Fibroblast of the aortic adventitia (primary cell): ENCODE data around the gene HOMEZ. TPM values are rescaled to one million over a fixed set of nuclear protein-coding genes. Genes with fewer than 3 reads are reported as not detected.

Experiments
- DNase-seq: peaks from one replicate; pipeline ENCODE4 v3.0.0-alpha.2; 2010; ENCODE audit warnings: low read depth
- H3K4me3 ChIP-seq: 2 replicates; pipeline ENCODE4 v1.5.1; 2011; ENCODE audit warnings: low read depth, mild to moderate bottlenecking, control low read depth, low read length, moderate library complexity
- total RNA-seq: library from RNA; depleted of rRNA; stranded (reverse); fragments of >200 nt; gene quantifications from 2 replicates; pipeline ENCODE4 v1.2.3, GENCODE V29; 2012; ENCODE audit warnings: low replicate concordance
- TF ChIP-seq, protein P1 (sequence below): IDR thresholded peaks from 2 replicates; pipeline ENCODE4 v1.5.1; 2011; ENCODE audit warnings: mild to moderate bottlenecking, low read length, control low read depth, inconsistent platforms; ENCODE audit not compliant: insufficient read depth

HOMEZ gene
- total RNA-seq, 1 donor, result 7.0 TPM

DNA sequence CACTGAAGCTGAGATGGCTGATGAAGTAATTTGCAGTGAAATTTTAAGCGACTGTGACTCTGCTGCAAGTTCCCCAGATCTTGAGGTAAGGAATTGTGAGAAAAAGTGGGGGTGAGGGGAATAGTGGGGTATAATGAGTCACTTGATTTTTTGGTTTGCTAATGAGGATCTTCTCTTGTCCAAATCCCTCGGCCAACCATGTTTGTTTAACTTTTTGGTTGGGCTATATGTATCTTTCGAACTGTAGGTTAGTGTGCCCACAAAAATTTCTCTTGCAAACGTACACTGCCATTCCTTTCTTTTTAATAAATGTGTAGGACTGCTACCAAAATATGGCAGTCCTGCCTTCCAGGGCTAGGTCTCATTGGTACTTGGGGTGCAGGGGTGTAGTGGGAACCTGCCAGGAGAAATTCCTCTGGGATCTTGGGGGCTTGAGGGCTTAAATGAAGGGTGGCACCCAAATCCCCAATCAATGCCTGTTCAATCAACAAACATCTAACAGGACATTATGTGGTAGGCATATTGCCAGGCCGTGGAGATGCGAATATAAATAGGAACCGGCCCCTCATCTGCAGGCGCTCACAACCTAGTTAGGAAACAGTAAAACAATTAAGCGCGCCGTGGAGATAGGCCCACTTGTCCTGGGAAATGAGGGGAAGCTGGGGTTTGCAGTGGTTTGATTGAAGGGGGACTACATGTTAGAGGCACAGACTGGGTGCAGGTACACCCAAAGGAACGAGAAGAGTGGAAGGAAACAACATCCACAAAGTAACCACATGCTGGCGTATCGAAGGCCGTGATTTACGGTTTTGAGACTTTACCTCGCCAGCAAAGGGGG is 34.0 kb upstream of the HOMEZ start:
- no peak for DNase-seq
- peak overlapping the region; percentile 42 for H3K4me3 ChIP-seq
- TF ChIP-seq, protein P1, sequence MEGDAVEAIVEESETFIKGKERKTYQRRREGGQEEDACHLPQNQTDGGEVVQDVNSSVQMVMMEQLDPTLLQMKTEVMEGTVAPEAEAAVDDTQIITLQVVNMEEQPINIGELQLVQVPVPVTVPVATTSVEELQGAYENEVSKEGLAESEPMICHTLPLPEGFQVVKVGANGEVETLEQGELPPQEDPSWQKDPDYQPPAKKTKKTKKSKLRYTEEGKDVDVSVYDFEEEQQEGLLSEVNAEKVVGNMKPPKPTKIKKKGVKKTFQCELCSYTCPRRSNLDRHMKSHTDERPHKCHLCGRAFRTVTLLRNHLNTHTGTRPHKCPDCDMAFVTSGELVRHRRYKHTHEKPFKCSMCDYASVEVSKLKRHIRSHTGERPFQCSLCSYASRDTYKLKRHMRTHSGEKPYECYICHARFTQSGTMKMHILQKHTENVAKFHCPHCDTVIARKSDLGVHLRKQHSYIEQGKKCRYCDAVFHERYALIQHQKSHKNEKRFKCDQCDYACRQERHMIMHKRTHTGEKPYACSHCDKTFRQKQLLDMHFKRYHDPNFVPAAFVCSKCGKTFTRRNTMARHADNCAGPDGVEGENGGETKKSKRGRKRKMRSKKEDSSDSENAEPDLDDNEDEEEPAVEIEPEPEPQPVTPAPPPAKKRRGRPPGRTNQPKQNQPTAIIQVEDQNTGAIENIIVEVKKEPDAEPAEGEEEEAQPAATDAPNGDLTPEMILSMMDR, result no peak

DNA sequence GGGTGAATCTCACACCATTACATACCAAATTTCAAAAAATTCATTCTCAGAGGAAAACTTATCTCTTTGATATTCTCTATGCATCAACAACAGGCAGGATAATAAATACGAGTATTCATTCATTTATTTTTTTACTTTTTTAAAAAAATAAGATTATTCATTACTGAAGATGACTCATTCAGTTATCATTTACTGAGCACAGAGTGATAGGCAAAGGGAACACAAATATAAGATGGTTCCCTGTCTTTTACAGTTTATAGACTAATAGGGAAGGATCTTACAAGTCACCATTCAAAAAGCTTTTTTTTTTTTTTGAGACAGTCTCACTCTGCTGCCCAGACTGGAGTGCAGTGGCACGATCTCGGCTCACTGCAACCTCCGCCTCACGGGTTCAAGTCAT is 30.4 kb upstream of the HOMEZ start:
- no peak overlapping the region for H3K4me3 ChIP-seq
- TF ChIP-seq, protein P1, result no peak
- DNase-seq, result no peak

DNA sequence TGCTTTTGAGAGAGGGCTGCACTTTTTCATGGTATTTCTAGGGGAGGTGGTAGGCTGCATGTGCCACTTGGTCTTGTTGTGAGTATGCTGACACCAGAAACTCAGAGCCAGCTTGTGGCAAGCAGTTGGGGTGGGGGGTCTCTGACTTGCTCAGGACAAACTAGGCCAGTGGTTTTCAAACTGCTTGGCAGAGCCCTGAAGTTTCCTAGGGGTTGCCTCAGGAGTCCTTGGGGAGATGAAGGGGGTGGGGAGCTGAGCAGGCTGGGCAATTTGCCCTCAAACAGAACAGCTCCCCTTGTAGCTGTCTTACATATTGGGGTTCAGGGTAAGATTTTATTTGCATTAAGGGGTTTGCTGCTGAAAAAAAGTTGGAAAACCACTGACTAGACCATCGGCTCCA is 24.6 kb upstream of the HOMEZ start:
- no peak for DNase-seq
- TF ChIP-seq, protein P1, result no peak

DNA sequence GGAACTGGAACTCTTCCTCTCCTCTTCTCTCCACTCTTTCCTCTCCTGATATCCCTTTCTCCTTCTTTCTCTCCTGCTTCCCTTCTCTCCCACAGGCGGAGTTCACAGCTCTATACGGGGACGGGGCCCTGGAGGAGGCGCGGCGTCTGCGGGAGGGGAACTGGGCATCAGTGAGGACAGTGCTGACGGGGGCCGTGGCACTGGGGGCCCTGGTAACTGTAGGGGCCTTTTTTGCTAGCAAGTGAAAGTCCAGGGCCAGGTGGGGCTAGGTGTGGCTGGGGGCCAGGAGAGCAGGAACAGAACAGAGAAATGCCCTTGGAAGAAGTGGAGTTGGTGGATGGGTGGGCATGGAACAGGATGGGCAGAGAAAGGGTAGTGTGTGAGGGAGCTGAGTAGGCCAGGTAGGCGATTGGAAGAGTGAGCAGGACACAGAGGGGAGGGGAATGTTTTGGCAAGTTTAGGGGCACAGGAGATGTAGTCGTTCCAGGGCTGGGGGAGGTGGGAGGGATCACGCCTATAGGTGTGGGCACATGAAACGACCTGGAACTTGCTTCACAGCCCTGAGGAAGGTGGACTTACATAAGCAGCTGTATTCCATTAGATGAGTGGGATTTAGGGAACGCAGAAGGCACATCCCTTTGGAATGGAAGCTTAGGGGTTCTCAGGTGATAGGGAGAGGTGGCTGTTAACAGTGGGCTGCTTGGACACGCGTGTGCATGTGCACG is 23.0 kb upstream of the HOMEZ start:
- no peak for DNase-seq
- H3K4me3 ChIP-seq, result peak overlapping the region; percentile 95
- TF ChIP-seq, protein P1, result no peak

More for the DNA sequence above, 24.6 kb upstream of the HOMEZ start:
- no peak overlapping the region for H3K4me3 ChIP-seq

DNA sequence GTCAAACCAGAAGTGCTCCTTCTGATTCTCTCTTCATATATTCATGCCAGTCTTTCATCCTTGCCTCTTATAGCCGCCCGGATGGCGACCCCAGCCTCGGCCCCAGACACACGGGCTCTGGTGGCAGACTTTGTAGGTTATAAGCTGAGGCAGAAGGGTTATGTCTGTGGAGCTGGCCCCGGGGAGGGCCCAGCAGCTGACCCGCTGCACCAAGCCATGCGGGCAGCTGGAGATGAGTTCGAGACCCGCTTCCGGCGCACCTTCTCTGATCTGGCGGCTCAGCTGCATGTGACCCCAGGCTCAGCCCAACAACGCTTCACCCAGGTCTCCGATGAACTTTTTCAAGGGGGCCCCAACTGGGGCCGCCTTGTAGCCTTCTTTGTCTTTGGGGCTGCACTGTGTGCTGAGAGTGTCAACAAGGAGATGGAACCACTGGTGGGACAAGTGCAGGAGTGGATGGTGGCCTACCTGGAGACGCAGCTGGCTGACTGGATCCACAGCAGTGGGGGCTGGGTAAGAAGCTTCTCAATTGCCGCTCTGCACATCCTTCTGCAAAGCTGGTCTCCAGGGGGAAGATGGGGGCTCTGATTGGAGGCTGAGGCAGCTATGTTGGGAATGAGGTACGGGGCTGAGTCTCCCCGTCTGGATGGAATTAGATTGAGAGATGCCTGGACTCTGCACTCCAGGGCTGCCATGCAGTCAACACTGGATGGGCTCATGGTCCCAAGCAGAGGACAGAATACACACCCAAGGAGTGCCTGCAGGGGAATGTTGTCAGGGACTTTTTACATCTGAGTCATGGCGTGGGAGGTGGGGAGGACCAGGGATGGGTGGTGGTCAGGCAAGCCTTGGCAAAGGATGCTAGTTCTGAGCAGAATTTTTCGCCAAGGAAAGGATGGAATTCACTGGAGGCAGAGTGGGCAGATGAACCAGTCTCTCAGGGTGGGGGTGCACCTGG is 22.0 kb upstream of the HOMEZ start:
- H3K4me3 ChIP-seq, result peak overlapping the region; percentile 95
- TF ChIP-seq, protein P1, result no peak
- peak; percentile 47 for DNase-seq

DNA sequence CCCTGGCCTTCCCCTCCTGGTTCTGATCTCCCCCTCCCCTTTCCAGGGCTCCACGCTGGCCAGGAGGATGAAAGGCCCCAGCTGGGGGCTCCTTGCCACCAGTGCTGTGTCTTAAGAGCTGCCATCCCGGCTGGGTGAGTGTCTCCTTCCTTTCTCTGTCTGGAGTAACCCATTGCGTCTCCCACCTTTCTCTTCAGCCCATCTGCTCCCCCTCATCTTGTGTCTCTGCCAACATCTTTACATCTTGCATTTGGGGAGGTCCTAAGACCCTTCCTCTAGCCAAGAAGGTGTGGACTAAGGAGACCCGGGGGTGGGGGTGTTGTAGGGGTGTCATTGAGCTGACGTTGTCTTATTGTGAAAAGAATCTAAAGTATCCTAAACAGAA is 21.2 kb upstream of the HOMEZ start:
- H3K4me3 ChIP-seq, result peak overlapping the region; percentile 95
- TF ChIP-seq, protein P1, result no peak
- DNase-seq, result no peak
